Neutrophil (primary cell): ENCODE data around the gene ADAMTSL3.
"Not testable (repeated sequence)": the region's sequence is repeated elsewhere in the genome, so short reads cannot be mapped to it uniquely, and the experiment has no call there.

Source experiments
- H3K27ac ChIP-seq: fragments of 200-600 bp; sonication (generic); 2 replicates; pipeline ENCODE4 v1.5.1; 2016; ENCODE audit warnings: mild to moderate bottlenecking, moderate library complexity
- H3K27me3 ChIP-seq: fragments of 200-600 bp; sonication (generic); 2 replicates; pipeline ENCODE4 v1.6.0; 2016; ENCODE audit warnings: mild to moderate bottlenecking
- H3K36me3 ChIP-seq: fragments of 200-600 bp; sonication (generic); 2 replicates; pipeline ENCODE4 v1.5.1; 2017
- H3K4me1 ChIP-seq, 2 experiments: fragments of 200-600 bp in 1 of 2; sonication (generic) in 1 of 2; 1 replicate in 1 of 2; 2 replicates in 1 of 2; pipeline versions ENCODE4 v1.5.1 to v1.6.1; 2013 to 2016; ENCODE audit warnings: low read depth in 1 of 2, low read length in 1 of 2, mild to moderate bottlenecking in 1 of 2, moderate library complexity in 1 of 2; ENCODE audit not compliant: control insufficient read depth in 1 of 2, insufficient read depth in 1 of 2
- H3K4me3 ChIP-seq, 2 experiments: fragments of 200-600 bp in 1 of 2; sonication (generic) in 1 of 2; 1 replicate in 1 of 2; 2 replicates in 1 of 2; pipeline ENCODE4 v1.5.1; 2013 to 2016; ENCODE audit warnings: low read depth in 1 of 2, low read length in 1 of 2, mild to moderate bottlenecking in 1 of 2, moderate library complexity in 1 of 2
- H3K9me3 ChIP-seq: fragments of 200-600 bp; sonication (generic); 2 replicates; pipeline ENCODE4 v1.5.1; 2016
- TF ChIP-seq, protein P1 (sequence below): fragments of 200-600 bp; sonication (generic); IDR thresholded peaks from 2 replicates; pipeline ENCODE4 v1.5.1; 2016; ENCODE audit warnings: antibody characterized with exemption

Gene ADAMTSL3

GRCh38 chr15:83700082-83700481 is 46.2 kb downstream of the ADAMTSL3 start:
- no peaks in the 10 kb centered on the region for H3K9me3 ChIP-seq
- no peaks in the 10 kb centered on the region for H3K4me1 ChIP-seq
- no peak overlapping the region for H3K27ac ChIP-seq
- H3K27me3 ChIP-seq: no peaks in the 10 kb centered on the region
- TF ChIP-seq, protein P1, sequence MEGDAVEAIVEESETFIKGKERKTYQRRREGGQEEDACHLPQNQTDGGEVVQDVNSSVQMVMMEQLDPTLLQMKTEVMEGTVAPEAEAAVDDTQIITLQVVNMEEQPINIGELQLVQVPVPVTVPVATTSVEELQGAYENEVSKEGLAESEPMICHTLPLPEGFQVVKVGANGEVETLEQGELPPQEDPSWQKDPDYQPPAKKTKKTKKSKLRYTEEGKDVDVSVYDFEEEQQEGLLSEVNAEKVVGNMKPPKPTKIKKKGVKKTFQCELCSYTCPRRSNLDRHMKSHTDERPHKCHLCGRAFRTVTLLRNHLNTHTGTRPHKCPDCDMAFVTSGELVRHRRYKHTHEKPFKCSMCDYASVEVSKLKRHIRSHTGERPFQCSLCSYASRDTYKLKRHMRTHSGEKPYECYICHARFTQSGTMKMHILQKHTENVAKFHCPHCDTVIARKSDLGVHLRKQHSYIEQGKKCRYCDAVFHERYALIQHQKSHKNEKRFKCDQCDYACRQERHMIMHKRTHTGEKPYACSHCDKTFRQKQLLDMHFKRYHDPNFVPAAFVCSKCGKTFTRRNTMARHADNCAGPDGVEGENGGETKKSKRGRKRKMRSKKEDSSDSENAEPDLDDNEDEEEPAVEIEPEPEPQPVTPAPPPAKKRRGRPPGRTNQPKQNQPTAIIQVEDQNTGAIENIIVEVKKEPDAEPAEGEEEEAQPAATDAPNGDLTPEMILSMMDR: no peak
- no peaks in the 10 kb centered on the region for H3K36me3 ChIP-seq
- H3K4me3 ChIP-seq: no peak overlapping the region

DNA sequence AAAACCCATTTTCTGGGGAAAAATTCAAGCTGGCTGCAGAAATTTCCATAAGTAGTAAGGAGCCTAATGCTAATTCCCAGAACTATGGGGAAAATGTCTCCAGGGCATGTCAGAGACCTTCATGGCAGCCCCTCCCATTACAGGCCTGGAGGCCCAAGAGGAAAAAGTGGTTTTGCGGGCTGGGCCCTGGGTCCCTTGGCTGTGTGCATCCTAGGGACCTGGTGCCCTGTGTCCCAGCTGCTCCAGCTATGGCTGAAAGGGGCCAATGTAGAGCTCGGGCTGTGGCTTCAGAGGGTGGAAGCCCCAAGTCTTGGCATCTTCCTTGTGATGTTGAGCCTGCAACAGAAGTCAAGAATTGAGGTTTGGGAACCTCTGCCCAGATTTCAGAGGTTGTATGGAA is 48.4 kb downstream of the ADAMTSL3 start:
- not testable (repeated sequence) for H3K27ac ChIP-seq, H3K27me3 ChIP-seq, H3K4me3 ChIP-seq, H3K36me3 ChIP-seq, H3K9me3 ChIP-seq, H3K4me1 ChIP-seq

DNA sequence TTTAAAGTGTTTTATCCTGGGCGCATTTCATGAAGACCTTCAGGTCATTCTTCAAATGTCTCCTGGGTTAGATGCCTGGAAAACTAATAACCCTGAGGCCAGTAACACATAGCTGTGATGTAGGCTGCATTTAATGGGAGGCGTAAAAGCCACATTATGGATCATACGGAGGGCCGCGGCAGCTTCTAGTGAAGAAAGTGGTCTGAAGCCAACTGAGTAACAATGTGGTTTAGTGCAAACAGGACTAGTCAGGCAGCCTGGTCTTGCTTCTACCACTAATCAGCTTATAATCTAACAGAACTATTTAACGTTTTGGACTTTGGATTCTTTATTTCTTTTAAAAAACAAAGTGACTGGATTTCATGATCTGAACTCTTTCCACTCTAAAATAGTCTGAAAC is 54.4 kb downstream of the ADAMTSL3 start:
- TF ChIP-seq, protein P1: no peak
- no peak overlapping the region for H3K27ac ChIP-seq
- H3K27me3 ChIP-seq: no peaks in the 10 kb centered on the region
- no peaks in the 10 kb centered on the region for H3K4me1 ChIP-seq
- no peaks in the 10 kb centered on the region for H3K9me3 ChIP-seq
- H3K36me3 ChIP-seq: no peaks in the 10 kb centered on the region
- H3K4me3 ChIP-seq: no peak overlapping the region

GRCh38 chr15:83709241-83709640 is 55.3 kb downstream of the ADAMTSL3 start:
- TF ChIP-seq, protein P1: no peak
- Histone ChIP-seq H3K4me1 (no peaks in the 10 kb centered on the region), H3K36me3 (no peaks in the 10 kb centered on the region), H3K9me3 (no peaks in the 10 kb centered on the region), H3K27ac (no peak overlapping the region), H3K4me3 (no peak overlapping the region), H3K27me3 (no peaks in the 10 kb centered on the region)

- TF ChIP-seq, protein P1: no peak
- Histone ChIP-seq H3K9me3 (no peaks in the 10 kb centered on the region), H3K27me3 (no peaks in the 10 kb centered on the region), H3K27ac (no peak overlapping the region), H3K4me3 (no peak overlapping the region), H3K36me3 (no peaks in the 10 kb centered on the region), H3K4me1 (no peaks in the 10 kb centered on the region)
Measured at GRCh38 chr15:83709811-83710210, 55.9 kb downstream of the ADAMTSL3 start.

GRCh38 chr15:83710452-83710851 is 56.5 kb downstream of the ADAMTSL3 start:
- Histone ChIP-seq H3K4me3 (no peak overlapping the region), H3K36me3 (no peaks in the 10 kb centered on the region), H3K4me1 (no peaks in the 10 kb centered on the region), H3K27me3 (no peaks in the 10 kb centered on the region), H3K9me3 (no peaks in the 10 kb centered on the region), H3K27ac (no peak overlapping the region)
- TF ChIP-seq, protein P1: no peak
